OCI-LY1 (cell line): Measurements from ENCODE around the gene OXTR.
A peak's percentile ranks its signal among the peaks of the same experiment; 100 is the strongest.

Experiments
- H2AFZ ChIP-seq: fragments of 200-600 bp; sonication (generic), shearing (Covaris generic); 2 replicates; pipeline ENCODE4 v1.6.0; 2014; ENCODE audit warnings: antibody characterized with exemption, mild to moderate bottlenecking, low read length
- H3F3A ChIP-seq: fragments of 200-600 bp; sonication (generic), shearing (Covaris generic); 2 replicates; pipeline ENCODE4 v1.6.0; 2014; ENCODE audit warnings: mild to moderate bottlenecking, antibody characterized with exemption, low read length, moderate library complexity; ENCODE audit not compliant: insufficient read depth
- H3K27ac ChIP-seq: fragments of 200-600 bp; sonication (generic); 2 replicates; pipeline ENCODE4 v1.5.1; 2014; ENCODE audit warnings: low read length, mixed run types, mild to moderate bottlenecking, low read depth; ENCODE audit not compliant: poor library complexity, severe bottlenecking
- H3K27me3 ChIP-seq: fragments of 200-600 bp; sonication (generic); 2 replicates; pipeline ENCODE4 v1.6.0; 2014; ENCODE audit warnings: antibody characterized with exemption, mild to moderate bottlenecking, low read length, moderate library complexity; ENCODE audit not compliant: insufficient read depth
- H3K36me3 ChIP-seq: fragments of 200-600 bp; sonication (generic); 2 replicates; pipeline ENCODE4 v1.6.1; 2014; ENCODE audit warnings: mild to moderate bottlenecking, antibody characterized with exemption, low read length, moderate library complexity, mixed read lengths; ENCODE audit not compliant: insufficient read depth
- H3K4me1 ChIP-seq: fragments of 200-600 bp; sonication (generic); 2 replicates; pipeline ENCODE4 v1.5.1; 2014; ENCODE audit warnings: mild to moderate bottlenecking, low read length, moderate library complexity; ENCODE audit not compliant: insufficient read depth, severe bottlenecking
- H3K4me2 ChIP-seq: fragments of 200-600 bp; sonication (generic), shearing (Covaris generic); 2 replicates; pipeline ENCODE4 v1.6.1; 2014; ENCODE audit warnings: low read length
- H3K4me3 ChIP-seq: fragments of 200-600 bp; sonication (generic); 2 replicates; pipeline ENCODE4 v1.5.1; 2014; ENCODE audit warnings: low read length, low read depth, mild to moderate bottlenecking, mixed read lengths; ENCODE audit not compliant: poor library complexity, severe bottlenecking
- H3K79me2 ChIP-seq: fragments of 200-600 bp; shearing (Covaris generic); 2 replicates; pipeline ENCODE4 v1.6.1; 2016; ENCODE audit warnings: mixed run types, low read length, mixed read lengths; ENCODE audit not compliant: insufficient read depth
- H3K9ac ChIP-seq: fragments of 200-600 bp; sonication (generic), shearing (Covaris generic); 2 replicates; pipeline ENCODE4 v1.6.1; 2014; ENCODE audit warnings: mild to moderate bottlenecking, low read length, mixed read lengths
- H3K9me2 ChIP-seq: fragments of 200-600 bp; sonication (generic), shearing (Covaris generic); 2 replicates; pipeline ENCODE4 v1.6.1; 2014; ENCODE audit warnings: low read depth, mild to moderate bottlenecking, low read length, mixed read lengths
- H3K9me3 ChIP-seq: fragments of 200-600 bp; shearing (Covaris generic); 2 replicates; pipeline ENCODE4 v1.6.1; 2014; ENCODE audit warnings: low read length, mixed read lengths
- H4K20me1 ChIP-seq: fragments of 200-600 bp; sonication (generic), shearing (Covaris generic); 2 replicates; pipeline ENCODE4 v1.6.0; 2016; ENCODE audit warnings: mild to moderate bottlenecking, low read length; ENCODE audit not compliant: insufficient read depth
- EZH2 ChIP-seq: fragments of 200-600 bp; sonication (generic), shearing (Covaris generic); IDR thresholded peaks from 2 replicates; pipeline ENCODE4 v1.8.0; 2017; ENCODE audit warnings: borderline replicate concordance, mixed run types, mild to moderate bottlenecking, antibody characterized with exemption, low read length, moderate library complexity, mixed read lengths
- TF ChIP-seq, protein P1 (sequence below): fragments of 200-600 bp; sonication (generic), shearing (Covaris generic); IDR thresholded peaks from 2 replicates; pipeline ENCODE4 v1.5.1; 2017; ENCODE audit warnings: mild to moderate bottlenecking, antibody characterized with exemption, low read length, moderate library complexity, mixed read lengths

Gene OXTR

DNA sequence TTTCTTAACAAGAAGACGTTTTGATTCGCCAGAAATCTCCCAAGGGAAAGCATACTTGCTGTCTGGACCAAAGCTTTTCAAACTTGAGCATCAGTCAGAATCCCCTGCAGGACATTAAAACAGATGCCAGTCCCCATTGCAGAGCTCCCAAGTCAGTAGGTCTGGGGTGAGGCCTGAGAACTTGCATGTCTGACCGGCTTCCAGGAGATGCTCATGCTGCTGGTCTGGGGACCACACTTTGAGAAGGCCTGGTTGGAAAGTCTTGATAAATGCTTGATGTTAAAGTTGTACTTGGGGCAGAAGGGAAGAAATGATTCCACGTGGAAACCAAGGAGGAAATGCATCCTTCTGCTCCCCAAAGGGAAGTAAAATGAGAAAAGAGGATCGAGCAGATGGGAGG, 60.1 kb downstream of the OXTR start:
- Histone ChIP-seq H3K79me2 (no peaks in the 10 kb centered on the region), H3K4me3 (no peak overlapping the region), H3K9ac (no peak overlapping the region), H3F3A (no peaks in the 10 kb centered on the region), H3K4me1 (peaks cover 19% of the 10 kb centered on the region), H2AFZ (no peak overlapping the region), H3K27me3 (no peaks in the 10 kb centered on the region), H4K20me1 (no peaks in the 10 kb centered on the region), H3K9me3 (peaks cover 17% of the 10 kb centered on the region), H3K27ac (no peak overlapping the region), H3K9me2 (no peaks in the 10 kb centered on the region), H3K36me3 (no peaks in the 10 kb centered on the region; the same call in 1 of the 2 replicates), H3K4me2 (no peak overlapping the region)
- TF ChIP-seq EZH2 = no peak
- TF ChIP-seq, protein P1, sequence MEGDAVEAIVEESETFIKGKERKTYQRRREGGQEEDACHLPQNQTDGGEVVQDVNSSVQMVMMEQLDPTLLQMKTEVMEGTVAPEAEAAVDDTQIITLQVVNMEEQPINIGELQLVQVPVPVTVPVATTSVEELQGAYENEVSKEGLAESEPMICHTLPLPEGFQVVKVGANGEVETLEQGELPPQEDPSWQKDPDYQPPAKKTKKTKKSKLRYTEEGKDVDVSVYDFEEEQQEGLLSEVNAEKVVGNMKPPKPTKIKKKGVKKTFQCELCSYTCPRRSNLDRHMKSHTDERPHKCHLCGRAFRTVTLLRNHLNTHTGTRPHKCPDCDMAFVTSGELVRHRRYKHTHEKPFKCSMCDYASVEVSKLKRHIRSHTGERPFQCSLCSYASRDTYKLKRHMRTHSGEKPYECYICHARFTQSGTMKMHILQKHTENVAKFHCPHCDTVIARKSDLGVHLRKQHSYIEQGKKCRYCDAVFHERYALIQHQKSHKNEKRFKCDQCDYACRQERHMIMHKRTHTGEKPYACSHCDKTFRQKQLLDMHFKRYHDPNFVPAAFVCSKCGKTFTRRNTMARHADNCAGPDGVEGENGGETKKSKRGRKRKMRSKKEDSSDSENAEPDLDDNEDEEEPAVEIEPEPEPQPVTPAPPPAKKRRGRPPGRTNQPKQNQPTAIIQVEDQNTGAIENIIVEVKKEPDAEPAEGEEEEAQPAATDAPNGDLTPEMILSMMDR = no peak

DNA sequence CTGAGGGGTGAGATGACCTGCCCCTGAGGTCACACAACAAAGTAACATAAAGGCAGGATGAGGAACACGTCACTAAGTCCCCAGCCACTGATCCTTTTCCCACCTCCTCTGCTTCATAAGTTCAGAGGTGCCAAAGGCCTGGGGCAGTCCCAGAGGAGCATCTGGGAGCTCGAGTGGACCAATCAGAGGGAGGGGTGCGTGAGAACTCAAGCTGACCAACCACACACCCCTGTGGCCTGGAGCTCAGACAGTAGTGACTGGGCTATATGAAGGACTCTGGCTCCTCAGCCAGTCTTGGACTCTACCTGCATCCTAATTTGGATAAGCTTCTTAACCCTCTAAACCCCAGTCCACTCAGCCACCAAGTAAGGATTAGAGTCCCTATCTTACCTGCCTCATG, 63.8 kb downstream of the OXTR start:
- no peak overlapping the region for H3K4me3 ChIP-seq
- no peaks in the 10 kb centered on the region for H3K79me2 ChIP-seq
- no peaks in the 10 kb centered on the region; the same call in 1 of the 2 replicates for H3K36me3 ChIP-seq
- H4K20me1 ChIP-seq = no peaks in the 10 kb centered on the region
- H3K9me2 ChIP-seq = no peaks in the 10 kb centered on the region
- no peak overlapping the region for H3K4me2 ChIP-seq
- no peaks in the 10 kb centered on the region for H3F3A ChIP-seq
- H2AFZ ChIP-seq = no peak overlapping the region
- H3K9me3 ChIP-seq = peaks cover 20% of the 10 kb centered on the region
- no peaks in the 10 kb centered on the region for H3K4me1 ChIP-seq
- H3K27ac ChIP-seq = no peak overlapping the region
- H3K9ac ChIP-seq = no peak overlapping the region
- no peaks in the 10 kb centered on the region for H3K27me3 ChIP-seq
- TF ChIP-seq, protein P1 = no peak
- no peak for TF ChIP-seq EZH2

DNA sequence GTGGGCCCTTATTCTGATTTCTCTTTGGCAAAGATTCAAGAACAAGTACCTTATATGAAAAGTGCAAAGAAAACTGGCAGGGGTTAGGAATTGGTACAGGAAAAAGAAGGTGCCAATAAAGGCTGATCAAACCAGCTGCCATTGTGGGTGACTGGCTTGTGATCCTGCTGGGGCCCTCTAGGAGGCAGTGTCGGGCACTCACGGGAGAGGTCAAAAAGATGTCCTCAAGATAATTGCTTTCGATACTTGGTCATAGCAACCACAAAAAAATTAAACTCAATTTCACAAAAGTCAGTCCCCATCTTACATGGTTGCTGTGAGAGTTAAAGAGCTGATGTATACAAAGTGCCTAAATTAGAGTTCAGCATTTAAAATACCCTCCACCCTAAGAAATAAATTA, 66.9 kb downstream of the OXTR start:
- Histone ChIP-seq H3K27me3 (no peaks in the 10 kb centered on the region), H4K20me1 (no peaks in the 10 kb centered on the region), H3K4me2 (no peak overlapping the region), H3K9ac (no peak overlapping the region), H3K79me2 (no peaks in the 10 kb centered on the region), H3F3A (no peaks in the 10 kb centered on the region), H2AFZ (no peak overlapping the region), H3K4me1 (no peaks in the 10 kb centered on the region), H3K9me3 (peaks cover 20% of the 10 kb centered on the region), H3K36me3 (no peaks in the 10 kb centered on the region; the same call in 1 of the 2 replicates), H3K9me2 (no peaks in the 10 kb centered on the region), H3K27ac (no peak overlapping the region), H3K4me3 (no peak overlapping the region)
- TF ChIP-seq, protein P1 = peak; percentile 47; the same call in 1 of the 2 replicates
- TF ChIP-seq EZH2 = no peak
